Measurements from ENCODE around the gene FAM171A2.
"Not testable (repeated sequence)": the region's sequence is repeated elsewhere in the genome, so short reads cannot be mapped to it uniquely, and the experiment has no call there.

Gene FAM171A2

GRCh38 chr17:44367231-44367979 lies 3.8 kb upstream of the FAM171A2 start:
- H3K36me3 ChIP-seq (ENCODE audit: control insufficient read depth, insufficient read depth, low read length), result no peaks in the 10 kb centered on the region
- TF ChIP-seq CTCF (IDR thresholded peaks at IDR 0.05; ENCODE audit: insufficient read depth, low read length, poor library complexity, severe bottlenecking), result no peak

GRCh38 chr17:44365051-44365450 lies 1.4 kb upstream of the FAM171A2 start:
- H3K27me3 ChIP-seq (replicated peaks; ENCODE audit: control insufficient read depth, insufficient read depth, low read length); DNase-seq (ENCODE audit: extremely low read depth, insufficient read length); H3K4me3 ChIP-seq (replicated peaks; ENCODE audit: low read depth, low read length); H3K36me3 ChIP-seq (ENCODE audit: control insufficient read depth, insufficient read depth, low read length): not testable (repeated sequence)

More at GRCh38 chr17:44367231-44367979, 3.8 kb upstream of the FAM171A2 start:
- H3K27me3 ChIP-seq (replicated peaks; ENCODE audit: control insufficient read depth, insufficient read depth, low read length), result no peaks in the 10 kb centered on the region
- no peak for DNase-seq (ENCODE audit: extremely low read depth, insufficient read length)
- H3K4me3 ChIP-seq (replicated peaks; ENCODE audit: low read depth, low read length), result no peak overlapping the region

GRCh38 chr17:44362949-44363612 lies 572 bp downstream of the FAM171A2 start:
- peak; percentile 8 for TF ChIP-seq CTCF (IDR thresholded peaks at IDR 0.05; ENCODE audit: insufficient read depth, low read length, poor library complexity, severe bottlenecking)
- Histone ChIP-seq H3K36me3 (ENCODE audit: control insufficient read depth, insufficient read depth, low read length) (no peaks in the 10 kb centered on the region), H3K27me3 (replicated peaks; ENCODE audit: control insufficient read depth, insufficient read depth, low read length) (no peaks in the 10 kb centered on the region), H3K4me3 (replicated peaks; ENCODE audit: low read depth, low read length) (peak overlapping the region; percentile 68)
- DNase-seq (ENCODE audit: extremely low read depth, insufficient read length), result no peak

GRCh38 chr17:44362459-44362948 lies 1.1 kb downstream of the FAM171A2 start:
- Histone ChIP-seq H3K27me3 (replicated peaks; ENCODE audit: control insufficient read depth, insufficient read depth, low read length) (no peaks in the 10 kb centered on the region), H3K36me3 (ENCODE audit: control insufficient read depth, insufficient read depth, low read length) (no peaks in the 10 kb centered on the region), H3K4me3 (replicated peaks; ENCODE audit: low read depth, low read length) (peak overlapping the region; percentile 68)
- no peak for TF ChIP-seq CTCF (IDR thresholded peaks at IDR 0.05; ENCODE audit: insufficient read depth, low read length, poor library complexity, severe bottlenecking)
- DNase-seq (ENCODE audit: extremely low read depth, insufficient read length), result no peak

- Histone ChIP-seq H3K27me3 (replicated peaks; ENCODE audit: control insufficient read depth, insufficient read depth, low read length) (no peaks in the 10 kb centered on the region), H3K36me3 (ENCODE audit: control insufficient read depth, insufficient read depth, low read length) (no peaks in the 10 kb centered on the region), H3K4me3 (replicated peaks; ENCODE audit: low read depth, low read length) (no peak overlapping the region)
- no peak for DNase-seq (ENCODE audit: extremely low read depth, insufficient read length)
- TF ChIP-seq CTCF (IDR thresholded peaks at IDR 0.05; ENCODE audit: insufficient read depth, low read length, poor library complexity, severe bottlenecking), result no peak
These were observed 2.1 kb downstream of the FAM171A2 start for GRCh38 chr17:44361292-44362260.
